Esophagus muscularis mucosa (tissue), 4 donors: ENCODE results near the gene NCKAP5. TPM values are rescaled to one million over a fixed set of nuclear protein-coding genes. Genes with fewer than 3 reads are reported as not detected.

Experiments used
- DNase-seq: peaks from one replicate; pipeline ENCODE4 v3.0.0-alpha.2; 2017; ENCODE audit errors: extremely low spot score
- H3K27ac ChIP-seq, 4 donors: fragments of 200-600 bp; sonication (generic); replicated peaks in 1 of 4; 1 replicate in 3 of 4; 2 replicates in 1 of 4; pipeline ENCODE4 v1.5.1; 2016 to 2019; ENCODE audit warnings: mild to moderate bottlenecking in 1 of 4
- H3K27me3 ChIP-seq, 4 donors: fragments of 200-600 bp; sonication (generic); one replicate each; pipeline versions ENCODE4 v1.5.1 to v1.6.0; 2016 to 2019
- H3K36me3 ChIP-seq, 4 donors: fragments of 200-600 bp; sonication (generic); one replicate each; pipeline ENCODE4 v1.5.1; 2016 to 2019
- H3K4me1 ChIP-seq, 4 donors: fragments of 200-600 bp; sonication (generic); one replicate each; pipeline ENCODE4 v1.5.1; 2016 to 2019
- H3K4me3 ChIP-seq, 4 donors: fragments of 200-600 bp; sonication (generic); 1 replicate in 2 of 4; 2 replicates in 2 of 4; pipeline ENCODE4 v1.5.1; 2016 to 2019; ENCODE audit warnings: mild to moderate bottlenecking in 4 of 4, moderate library complexity in 1 of 4
- H3K9me3 ChIP-seq, 4 donors: fragments of 200-600 bp; sonication (generic); 1 replicate in 3 of 4; 2 replicates in 1 of 4; pipeline ENCODE4 v1.5.1; 2016 to 2019
- EP300 ChIP-seq: sonication (generic); formaldehyde crosslinking; IDR thresholded peaks from one replicate; pipeline ENCODE4 v1.6.1; 2017; ENCODE audit warnings: antibody characterized with exemption
- POLR2A ChIP-seq: fragments of 450-650 bp; IDR thresholded peaks from one replicate; pipeline ENCODE4 v1.6.1; 2017; ENCODE audit warnings: antibody characterized with exemption, moderate library complexity, mild to moderate bottlenecking, low read depth
- POLR2AphosphoS5 ChIP-seq, 2 donors: sonication (generic); formaldehyde crosslinking; IDR thresholded peaks; one replicate each; pipeline ENCODE4 v1.6.1; 2017; ENCODE audit warnings: antibody characterized with exemption in 2 of 2
- WGBS: methylation state at CpG from one replicate; pipeline ENCODE4 v1.1.5; 2018; 5-methylcytosine and 5-hydroxymethylcytosine counted together
- intact Hi-C: fragments of 100-400 bp; cut with DNase I; formaldehyde crosslinking; loops from one replicate; pipeline ENCODE4 v1.15.1; 2023
- total RNA-seq, 4 donors: library from RNA; depleted of rRNA; stranded (reverse); fragments of >200 nt; gene quantifications; one replicate each; pipeline versions ENCODE4 v1.1.0 to v1.2.1, GENCODE V29; 2016
- TF ChIP-seq, protein P1 (sequence below), 3 experiments: fragments of 200-600 bp in 2 of 3; fragments of 450-650 bp in 1 of 3; sonication (generic) in 2 of 3; IDR thresholded peaks; one replicate each; pipeline ENCODE4 v1.5.1; 2017 to 2019; ENCODE audit warnings: antibody characterized with exemption in 3 of 3, mild to moderate bottlenecking in 2 of 3, moderate library complexity in 1 of 3

NCKAP5 gene
- total RNA-seq, 4 donors from 2014 or later: 0.33 to 1.8 (median 1.0) TPM

DNA sequence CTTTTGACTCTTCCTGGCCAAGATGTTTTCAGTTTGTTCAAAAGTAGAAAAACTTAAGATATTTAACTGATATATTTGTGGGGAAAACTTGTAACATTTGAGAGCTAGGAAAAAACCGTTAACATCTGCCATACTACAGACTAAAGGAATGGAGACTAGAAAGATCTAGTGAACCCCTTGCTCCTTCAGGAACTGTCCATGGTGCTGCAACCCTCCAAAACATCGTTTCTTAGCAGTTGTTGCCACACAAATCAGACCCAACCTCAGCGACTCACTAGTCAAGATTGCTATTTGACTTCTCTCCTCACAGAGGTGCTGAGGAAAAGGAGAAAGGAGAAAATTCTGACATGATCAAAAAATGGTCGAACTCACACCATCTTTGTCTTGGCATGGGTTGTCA, 504.5 kb downstream of the NCKAP5 start:
- no peak overlapping the region for H3K27ac ChIP-seq
- H3K36me3 ChIP-seq: no peaks in the 10 kb centered on the region
- H3K4me1 ChIP-seq: no peaks in the 10 kb centered on the region
- TF ChIP-seq EP300 (no peak), POLR2AphosphoS5 (IDR thresholded peaks at IDR 0.05) (no peak), POLR2A (no peak)
- TF ChIP-seq, protein P1, sequence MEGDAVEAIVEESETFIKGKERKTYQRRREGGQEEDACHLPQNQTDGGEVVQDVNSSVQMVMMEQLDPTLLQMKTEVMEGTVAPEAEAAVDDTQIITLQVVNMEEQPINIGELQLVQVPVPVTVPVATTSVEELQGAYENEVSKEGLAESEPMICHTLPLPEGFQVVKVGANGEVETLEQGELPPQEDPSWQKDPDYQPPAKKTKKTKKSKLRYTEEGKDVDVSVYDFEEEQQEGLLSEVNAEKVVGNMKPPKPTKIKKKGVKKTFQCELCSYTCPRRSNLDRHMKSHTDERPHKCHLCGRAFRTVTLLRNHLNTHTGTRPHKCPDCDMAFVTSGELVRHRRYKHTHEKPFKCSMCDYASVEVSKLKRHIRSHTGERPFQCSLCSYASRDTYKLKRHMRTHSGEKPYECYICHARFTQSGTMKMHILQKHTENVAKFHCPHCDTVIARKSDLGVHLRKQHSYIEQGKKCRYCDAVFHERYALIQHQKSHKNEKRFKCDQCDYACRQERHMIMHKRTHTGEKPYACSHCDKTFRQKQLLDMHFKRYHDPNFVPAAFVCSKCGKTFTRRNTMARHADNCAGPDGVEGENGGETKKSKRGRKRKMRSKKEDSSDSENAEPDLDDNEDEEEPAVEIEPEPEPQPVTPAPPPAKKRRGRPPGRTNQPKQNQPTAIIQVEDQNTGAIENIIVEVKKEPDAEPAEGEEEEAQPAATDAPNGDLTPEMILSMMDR (IDR thresholded peaks at IDR 0.05): no peak
- no peaks in the 10 kb centered on the region for H3K27me3 ChIP-seq
- no peaks in the 10 kb centered on the region for H3K9me3 ChIP-seq
- WGBS: 13% methylated on average over 4 of the region's 4 CpGs
- no peak for DNase-seq
- H3K4me3 ChIP-seq: no peak overlapping the region
- intact Hi-C loops: no loop called here

DNA sequence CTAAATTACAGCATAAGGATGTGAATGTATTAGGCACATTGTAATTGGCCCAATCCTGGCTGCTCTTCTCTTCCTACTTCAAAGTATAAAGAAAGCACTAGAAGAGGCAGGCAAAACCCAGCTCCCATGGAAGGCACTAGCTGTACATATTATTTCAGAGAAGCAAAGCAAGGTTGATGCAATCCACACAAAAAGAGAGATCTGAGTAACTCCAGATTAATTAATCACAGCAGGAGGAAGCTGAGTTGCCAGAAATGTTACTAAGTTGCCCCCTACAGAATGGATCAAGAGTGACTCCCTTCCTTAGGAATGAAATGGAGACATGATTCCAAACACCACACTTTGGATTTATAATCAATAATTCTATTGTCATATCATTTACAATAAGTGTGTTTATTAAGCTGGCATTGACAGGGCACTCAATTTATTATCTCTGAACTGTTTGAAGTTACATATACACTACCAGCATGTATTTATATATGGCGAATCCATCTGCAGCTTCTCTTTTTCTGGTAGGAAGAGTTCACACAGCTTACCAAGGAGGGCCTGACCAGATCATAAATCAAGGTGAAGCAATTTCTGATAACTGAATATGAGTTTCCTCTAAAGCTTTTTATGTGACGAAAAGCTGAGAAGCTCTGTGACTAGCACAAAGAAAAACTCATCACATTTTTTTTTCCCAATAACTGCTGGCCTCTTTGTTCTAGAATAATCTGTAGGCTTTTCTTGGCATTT, 505.2 kb downstream of the NCKAP5 start:
- no peak overlapping the region for H3K27ac ChIP-seq
- no peaks in the 10 kb centered on the region for H3K27me3 ChIP-seq
- intact Hi-C loops: no loop called here
- no peaks in the 10 kb centered on the region for H3K36me3 ChIP-seq
- WGBS: 46% methylated on average over 2 of the region's 2 CpGs
- H3K4me3 ChIP-seq: no peak overlapping the region
- no peaks in the 10 kb centered on the region for H3K9me3 ChIP-seq
- TF ChIP-seq POLR2A (no peak), EP300 (no peak), POLR2AphosphoS5 (IDR thresholded peaks at IDR 0.05) (no peak)
- TF ChIP-seq, protein P1 (IDR thresholded peaks at IDR 0.05): no peak
- DNase-seq: no peak
- H3K4me1 ChIP-seq: no peaks in the 10 kb centered on the region

DNA sequence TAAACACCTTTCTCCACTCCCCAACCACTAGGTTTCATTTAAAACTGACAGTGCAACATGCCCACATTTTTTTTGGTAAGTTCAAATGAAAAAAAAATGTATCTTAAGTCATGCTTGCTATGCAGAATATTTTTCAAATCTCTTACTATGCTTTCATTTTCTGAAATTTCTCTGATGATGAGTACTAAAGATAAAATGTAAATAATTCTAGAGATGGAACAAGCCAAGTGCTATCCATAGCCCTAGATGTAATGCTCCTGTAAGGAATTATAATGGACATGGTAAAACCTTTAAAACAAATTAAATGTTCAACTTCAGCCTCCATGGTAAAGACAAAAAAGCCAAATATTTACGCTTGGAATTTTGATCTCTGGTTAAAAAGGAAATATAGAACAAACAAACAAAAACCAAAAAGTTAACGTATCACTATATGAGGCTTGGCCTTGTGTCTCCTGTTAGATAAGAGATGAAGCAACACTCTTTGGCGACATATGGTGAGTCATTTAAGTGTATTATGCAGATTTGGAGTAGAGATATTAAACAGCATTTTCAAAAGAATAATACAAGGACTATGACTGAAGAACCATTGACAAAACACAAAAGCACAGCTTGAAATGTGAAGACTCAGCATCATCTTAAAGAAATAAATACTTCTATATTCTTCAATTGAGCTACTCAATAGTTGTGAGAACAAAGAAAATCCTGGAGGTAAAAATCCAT, 506.2 kb downstream of the NCKAP5 start:
- WGBS: 81% methylated on average over 3 of the region's 3 CpGs
- Histone ChIP-seq H3K27ac (no peak overlapping the region), H3K9me3 (no peaks in the 10 kb centered on the region), H3K36me3 (no peaks in the 10 kb centered on the region), H3K4me3 (no peak overlapping the region), H3K4me1 (no peaks in the 10 kb centered on the region), H3K27me3 (no peaks in the 10 kb centered on the region)
- no peak for DNase-seq
- TF ChIP-seq, protein P1 (IDR thresholded peaks at IDR 0.05): no peak
- no peak for TF ChIP-seq POLR2A
- no peak for TF ChIP-seq POLR2AphosphoS5 (IDR thresholded peaks at IDR 0.05)
- TF ChIP-seq EP300: no peak
- intact Hi-C loops: no loop called here

DNA sequence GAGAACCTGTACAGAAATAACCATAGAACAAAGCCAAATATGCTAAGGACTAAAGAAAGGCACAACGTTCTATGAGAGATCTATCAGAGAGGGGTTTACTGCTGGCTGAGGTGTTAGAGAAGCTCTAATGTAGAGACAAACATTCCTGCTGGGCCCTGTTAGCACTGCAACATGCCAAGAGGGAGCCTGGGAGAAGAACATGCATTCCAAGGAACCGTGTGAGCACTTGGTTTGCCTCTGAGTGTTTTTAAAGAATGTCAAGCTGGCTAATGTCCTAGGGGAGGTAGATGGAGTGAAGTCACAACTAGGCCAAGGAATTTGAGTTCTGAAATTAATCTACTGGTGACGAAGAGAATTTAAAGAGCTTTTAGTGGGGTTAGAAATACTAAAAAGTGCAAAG, 514.0 kb downstream of the NCKAP5 start:
- H3K36me3 ChIP-seq: no peaks in the 10 kb centered on the region
- no peak for TF ChIP-seq POLR2AphosphoS5 (IDR thresholded peaks at IDR 0.05)
- TF ChIP-seq, protein P1 (IDR thresholded peaks at IDR 0.05): peak in 1 of 3 experiments; percentile 5
- H3K4me3 ChIP-seq: no peak overlapping the region
- H3K4me1 ChIP-seq: peaks cover 0 to 19% (median 13%) of the 10 kb centered on the region in 4 donors
- no peak for DNase-seq
- WGBS: 25% methylated on average over 3 of the region's 3 CpGs
- H3K27me3 ChIP-seq: no peaks in the 10 kb centered on the region
- intact Hi-C loops: no loop called here
- H3K9me3 ChIP-seq: no peaks in the 10 kb centered on the region
- no peak overlapping the region for H3K27ac ChIP-seq
